Testis (tissue), 3 donors: ENCODE results near the gene LUC7L3. TPM values are rescaled to one million over a fixed set of nuclear protein-coding genes. Genes with fewer than 3 reads are reported as not detected.

ENCODE experiments used
- DNase-seq: peaks from one replicate; pipeline ENCODE4 v3.0.0-alpha.2; 2019
- H3K27ac ChIP-seq, 2 donors: fragments of 200-600 bp; sonication (generic); one replicate each; pipeline ENCODE4 v1.5.1; 2019
- H3K27me3 ChIP-seq: fragments of 200-600 bp; sonication (generic); one replicate; pipeline ENCODE4 v1.5.1; 2019
- H3K36me3 ChIP-seq: fragments of 200-600 bp; sonication (generic); one replicate; pipeline ENCODE4 v1.5.1; 2017; ENCODE audit warnings: low read depth; ENCODE audit errors: missing control alignments
- H3K4me1 ChIP-seq: fragments of 200-600 bp; sonication (generic); one replicate; pipeline ENCODE4 v1.5.1; 2019
- H3K4me3 ChIP-seq, 2 donors: fragments of 200-600 bp; sonication (generic); one replicate each; pipeline ENCODE4 v1.5.1; 2017 to 2019
- H3K9me3 ChIP-seq: fragments of 200-600 bp; sonication (generic); one replicate; pipeline ENCODE4 v1.5.1; 2017
- CTCF ChIP-seq, 3 experiments: fragments of 450-650 bp in 2 of 3; fragments of 200-600 bp in 1 of 3; sonication (generic) in 1 of 3; IDR thresholded peaks; one replicate each; pipeline ENCODE4 v1.5.1; 2016 to 2019; ENCODE audit warnings: antibody characterized with exemption in 3 of 3, mild to moderate bottlenecking in 2 of 3, moderate library complexity in 1 of 3
- POLR2A ChIP-seq: fragments of 450-650 bp; IDR thresholded peaks from one replicate; pipeline ENCODE4 v1.6.1; 2017; ENCODE audit warnings: antibody characterized with exemption, mild to moderate bottlenecking, moderate library complexity
- WGBS, 2 donors: methylation state at CpG; one replicate each; pipeline ENCODE4 v1.1.5; 2018; 5-methylcytosine and 5-hydroxymethylcytosine counted together
- intact Hi-C: fragments of 100-400 bp; cut with DNase I; formaldehyde crosslinking; loops from one replicate; pipeline ENCODE4 v1.15.1; 2023; ENCODE audit warnings: low total_unique reads
- polyA plus RNA-seq: library from polyadenylated mRNA; stranded (reverse); fragments of 350-450 nt; fragmentation: Illumina TruSeq; extraction: RNeasy Lipid Tissue Mini Kit (QIAGEN cat#74804); gene quantifications from one replicate; pipeline ENCODE4 v1.2.3, GENCODE V29; 2014; ENCODE audit warnings: low read depth, low replicate concordance; ENCODE audit not compliant: insufficient read depth
- total RNA-seq, 2 donors: library from RNA; depleted of rRNA; stranded (reverse); fragments of >200 nt; gene quantifications; one replicate each; pipeline ENCODE4 v1.2.3, GENCODE V29; 2016

LUC7L3 gene
- total and polyA plus RNA-seq, 3 donors from 2014 or later = 37.4 to 160 (median 115) TPM

- TF ChIP-seq POLR2A = no peak
- TF ChIP-seq CTCF (IDR thresholded peaks at IDR 0.05) = no peak
- Histone ChIP-seq H3K27ac (no peak within 1 kb of the TSS), H3K36me3 (no peaks in the 10 kb centered on the region), H3K4me3 (no peak within 1 kb of the TSS), H3K9me3 (no peaks in the 10 kb centered on the region), H3K4me1 (no peaks in the 10 kb centered on the region), H3K27me3 (no peaks in the 10 kb centered on the region)
- intact Hi-C loops = no loop called here
- WGBS, 2 donors = 92 to 95% methylated on average over 9 of the region's 9 CpGs
- no peak for DNase-seq
These were observed 48.0 kb downstream of the LUC7L3 start, which contains the start of gene ANKRD40CL for GRCh38 chr17:50767446-50767845. TSS of gene ANKRD40CL (minus strand) at chr17:50767518. CDS start at chr17:50766913, 605 bp downstream.

- Histone ChIP-seq H3K4me1 (no peaks in the 10 kb centered on the region), H3K36me3 (no peaks in the 10 kb centered on the region), H3K27me3 (no peaks in the 10 kb centered on the region), H3K9me3 (no peaks in the 10 kb centered on the region), H3K27ac (no peak overlapping the region), H3K4me3 (no peak overlapping the region)
- WGBS, 2 donors = 75 to 91% methylated on average over 6 to 7 of the region's 7 CpGs
- DNase-seq = no peak
- intact Hi-C loops = no loop called here
- TF ChIP-seq POLR2A = no peak
These were observed 49.0 kb downstream of the LUC7L3 start for GRCh38 chr17:50768346-50768761.

- intact Hi-C loops = no loop called here
- Histone ChIP-seq H3K27me3 (no peaks in the 10 kb centered on the region), H3K9me3 (no peaks in the 10 kb centered on the region), H3K36me3 (no peaks in the 10 kb centered on the region), H3K27ac (no peak overlapping the region), H3K4me1 (no peaks in the 10 kb centered on the region), H3K4me3 (no peak overlapping the region)
- TF ChIP-seq CTCF (IDR thresholded peaks at IDR 0.05) = no peak
- TF ChIP-seq POLR2A = no peak
- WGBS, 2 donors = 94 to 96% methylated on average over 8 of the region's 8 CpGs
- no peak for DNase-seq
These were observed 50.5 kb downstream of the LUC7L3 start for GRCh38 chr17:50769884-50770283.

- no peak for TF ChIP-seq POLR2A
- TF ChIP-seq CTCF (IDR thresholded peaks at IDR 0.05) = no peak
These were observed 50.9 kb downstream of the LUC7L3 start for GRCh38 chr17:50770346-50770745.

GRCh38 chr17:50771991-50772785 lies 52.8 kb downstream of the LUC7L3 start:
- Histone ChIP-seq H3K27ac (no peak overlapping the region), H3K4me1 (no peaks in the 10 kb centered on the region), H3K27me3 (no peaks in the 10 kb centered on the region), H3K9me3 (no peaks in the 10 kb centered on the region), H3K36me3 (no peaks in the 10 kb centered on the region), H3K4me3 (no peak overlapping the region)
- no peak for DNase-seq
- no peak for TF ChIP-seq POLR2A
- 82 to 84% methylated on average over 15 of the region's 15 CpGs for WGBS, 2 donors
- intact Hi-C loops = no loop called here

More at GRCh38 chr17:50770346-50770745, 50.9 kb downstream of the LUC7L3 start:
- Histone ChIP-seq H3K36me3 (no peaks in the 10 kb centered on the region), H3K4me1 (no peaks in the 10 kb centered on the region), H3K27me3 (no peaks in the 10 kb centered on the region), H3K9me3 (no peaks in the 10 kb centered on the region), H3K4me3 (no peak overlapping the region), H3K27ac (no peak overlapping the region)
- no peak for DNase-seq
- WGBS, 2 donors = 88 to 90% methylated on average over 2 of the region's 2 CpGs
- intact Hi-C loops = no loop called here
